CD14-positive monocyte (primary cell): ENCODE measurements around the gene ZNF26. TPM values are rescaled to one million over a fixed set of nuclear protein-coding genes. Genes with fewer than 3 reads are reported as not detected.

Experiments used
- DNase-seq, 3 donors: peaks; one replicate each; pipeline ENCODE4 v3.0.0-alpha.2; 2011 to 2022
- H2AFZ ChIP-seq: 2 replicates; pipeline ENCODE4 v1.6.0; 2012; ENCODE audit warnings: mild to moderate bottlenecking, low read depth, low read length, inconsistent platforms; ENCODE audit not compliant: insufficient read depth, poor library complexity, severe bottlenecking
- H3K27ac ChIP-seq, 2 donors: 1 replicate in 1 of 2; 2 replicates in 1 of 2; pipeline ENCODE4 v1.5.1; 2012 to 2013; ENCODE audit warnings: low read length in 2 of 2, control low read depth in 1 of 2, inconsistent platforms in 1 of 2, low read depth in 1 of 2, mild to moderate bottlenecking in 1 of 2
- H3K27me3 ChIP-seq, 2 donors: one replicate each; pipeline versions ENCODE4 v1.6.0 to v1.6.1; 2011 to 2013; ENCODE audit warnings: low read length in 2 of 2; ENCODE audit not compliant: control insufficient read depth in 2 of 2, insufficient read depth in 2 of 2
- H3K36me3 ChIP-seq, 2 donors: replicated peaks in 1 of 2; 1 replicate in 1 of 2; 2 replicates in 1 of 2; pipeline versions ENCODE4 v1.5.1 to v1.6.1; 2012 to 2013; ENCODE audit warnings: low read length in 2 of 2, control low read depth in 1 of 2, inconsistent platforms in 1 of 2, mild to moderate bottlenecking in 1 of 2; ENCODE audit not compliant: insufficient read depth in 2 of 2, control insufficient read depth in 1 of 2
- H3K4me1 ChIP-seq, 2 donors: 1 replicate in 1 of 2; 2 replicates in 1 of 2; pipeline versions ENCODE4 v1.5.1 to v1.6.1; 2012 to 2013; ENCODE audit warnings: low read length in 2 of 2, control low read depth in 1 of 2, inconsistent platforms in 1 of 2, mild to moderate bottlenecking in 1 of 2, moderate library complexity in 1 of 2; ENCODE audit not compliant: insufficient read depth in 2 of 2, control insufficient read depth in 1 of 2
- H3K4me2 ChIP-seq: replicated peaks from 2 replicates; pipeline ENCODE3; 2012; ENCODE audit warnings: low read length, moderate library complexity, mild to moderate bottlenecking; ENCODE audit not compliant: poor library complexity, severe bottlenecking; ENCODE audit errors: extremely low read depth
- H3K4me3 ChIP-seq, 3 experiments: fragments of 200-600 bp in 1 of 3; sonication (generic) in 1 of 3; replicated peaks in 1 of 3; 1 replicate in 2 of 3; 2 replicates in 1 of 3; pipeline ENCODE4 v1.5.1; 2011 to 2013; ENCODE audit warnings: low read length in 3 of 3, mild to moderate bottlenecking in 3 of 3, control low read depth in 2 of 3, low read depth in 2 of 3, inconsistent platforms in 1 of 3, moderate library complexity in 1 of 3
- H3K79me2 ChIP-seq: 2 replicates; pipeline ENCODE4 v1.6.0; 2012; ENCODE audit warnings: mild to moderate bottlenecking, control low read depth, inconsistent platforms, low read length, moderate library complexity; ENCODE audit not compliant: insufficient read depth
- H3K9ac ChIP-seq: 2 replicates; pipeline ENCODE4 v1.6.0; 2017; ENCODE audit warnings: low read length, mild to moderate bottlenecking; ENCODE audit not compliant: insufficient read depth, poor library complexity, severe bottlenecking
- H3K9me3 ChIP-seq, 2 donors: replicated peaks in 1 of 2; 1 replicate in 1 of 2; 2 replicates in 1 of 2; pipeline versions ENCODE4 v1.5.1 to v1.6.1; 2012 to 2013; ENCODE audit warnings: low read length in 2 of 2, control low read depth in 1 of 2; ENCODE audit not compliant: control insufficient read depth in 1 of 2, insufficient read depth in 1 of 2
- H4K20me1 ChIP-seq: 2 replicates; pipeline ENCODE4 v1.6.0; 2012; ENCODE audit warnings: mild to moderate bottlenecking, low read length, control low read depth, moderate library complexity; ENCODE audit not compliant: insufficient read depth
- H3K27ac Mint-ChIP-seq, 7 donors: one replicate each; pipeline ENCODE4 v1.8.0; 2020; ENCODE audit warnings: mild to moderate bottlenecking in 7 of 7, mixed read lengths in 7 of 7, moderate library complexity in 6 of 7, inconsistent platforms in 2 of 7
- H3K27me3 Mint-ChIP-seq, 3 donors: one replicate each; pipeline ENCODE4 v1.8.0; 2021 to 2022; ENCODE audit warnings: low read depth in 3 of 3, mild to moderate bottlenecking in 3 of 3, mixed read lengths in 3 of 3, moderate library complexity in 3 of 3, inconsistent platforms in 1 of 3
- H3K36me3 Mint-ChIP-seq, 2 donors: one replicate each; pipeline ENCODE4 v1.8.0; 2020; ENCODE audit warnings: mixed read lengths in 2 of 2, inconsistent platforms in 1 of 2, mild to moderate bottlenecking in 1 of 2
- H3K4me1 Mint-ChIP-seq: one replicate; pipeline ENCODE4 v1.8.0; 2020; ENCODE audit warnings: mild to moderate bottlenecking, mixed read lengths
- H3K4me3 Mint-ChIP-seq, 2 donors: one replicate each; pipeline ENCODE4 v1.8.0; 2020; ENCODE audit warnings: mild to moderate bottlenecking in 2 of 2, mixed read lengths in 2 of 2, moderate library complexity in 1 of 2
- H3K9me3 Mint-ChIP-seq, 7 donors: one replicate each; pipeline ENCODE4 v1.8.0; 2020 to 2022; ENCODE audit warnings: mixed read lengths in 7 of 7, mild to moderate bottlenecking in 6 of 7, moderate library complexity in 6 of 7, inconsistent platforms in 2 of 7
- CTCF ChIP-seq: fragments of 200-600 bp; IDR thresholded peaks from one replicate; pipeline ENCODE4 v1.8.0; 2022; ENCODE audit warnings: antibody characterized with exemption, mild to moderate bottlenecking
- WGBS: methylation state at CpG from one replicate; pipeline ENCODE4 v1.1.5; 2013; ENCODE audit warnings: missing lambda C conversion rate; ENCODE audit not compliant: insufficient coverage; 5-methylcytosine and 5-hydroxymethylcytosine counted together
- intact Hi-C, 2 donors: fragments of 100-400 bp; cut with micrococcal nuclease; formaldehyde crosslinking; loops; one replicate each; pipeline versions ENCODE4 v1.15.0 to v1.15.1; 2023
- polyA plus RNA-seq, 3 donors: library from polyadenylated mRNA; depleted of rRNA in 1 of 3; unstranded in 2 of 3; stranded (reverse) in 1 of 3; fragments of 300-500 nt in 2 of 3; fragments of >200 nt in 1 of 3; fragmentation: Illumina TruSeq in 2 of 3; gene quantifications; 1 replicate in 2 of 3; 2 replicates in 1 of 3; pipeline ENCODE4 v1.2.3, GENCODE V29; 2012 to 2021

ZNF26 gene
- polyA plus RNA-seq, 3 donors, result 3.3 to 17.6 (median 3.8) TPM

GRCh38 chr12:133023566-133023965 lies 37.4 kb downstream of the ZNF26 start:
- Histone ChIP-seq H3K27me3 (no peaks in the 10 kb centered on the region), H4K20me1 (no peaks in the 10 kb centered on the region), H3K27ac (no peak overlapping the region), H2AFZ (no peak overlapping the region), H3K9ac (no peak overlapping the region), H3K36me3 (no peaks in the 10 kb centered on the region), H3K4me2 (no peak overlapping the region), H3K79me2 (no peaks in the 10 kb centered on the region), H3K4me1 (no peaks in the 10 kb centered on the region), H3K9me3 (peaks cover 67 to 87% of the 10 kb centered on the region in 2 donors), H3K4me3 (no peak overlapping the region)
- no peaks in the 10 kb centered on the region for H3K4me1 Mint-ChIP-seq
- no peak for DNase-seq
- intact Hi-C loops, result no loop called here
- WGBS, result 70% methylated on average over 2 of the region's 2 CpGs
- peaks cover 0 to 2% of the 10 kb centered on the region in 2 donors for H3K36me3 Mint-ChIP-seq
- TF ChIP-seq CTCF, result no peak
- no peak overlapping the region for H3K27ac Mint-ChIP-seq
- H3K9me3 Mint-ChIP-seq, result peaks cover 47 to 95% (median 79%) of the 10 kb centered on the region in 7 donors
- no peaks in the 10 kb centered on the region for H3K27me3 Mint-ChIP-seq
- H3K4me3 Mint-ChIP-seq, result no peak overlapping the region

- H3K36me3 Mint-ChIP-seq, result no peaks in the 10 kb centered on the region
- H3K4me3 Mint-ChIP-seq, result no peak overlapping the region
- WGBS, result 94% methylated on average over 3 of the region's 7 CpGs
- Histone ChIP-seq H3K79me2 (no peaks in the 10 kb centered on the region), H2AFZ (no peak overlapping the region), H3K36me3 (no peaks in the 10 kb centered on the region), H3K4me3 (no peak overlapping the region), H3K4me2 (no peak overlapping the region), H3K9ac (no peak overlapping the region), H3K4me1 (no peaks in the 10 kb centered on the region), H3K27me3 (no peaks in the 10 kb centered on the region), H3K27ac (no peak overlapping the region), H4K20me1 (no peaks in the 10 kb centered on the region), H3K9me3 (peaks cover 72 to 90% of the 10 kb centered on the region in 2 donors)
- intact Hi-C loops, result no loop called here
- H3K27ac Mint-ChIP-seq, result no peak overlapping the region
- no peak for DNase-seq
- H3K27me3 Mint-ChIP-seq, result no peaks in the 10 kb centered on the region
- H3K4me1 Mint-ChIP-seq, result no peaks in the 10 kb centered on the region
- H3K9me3 Mint-ChIP-seq, result peaks cover 35 to 93% (median 83%) of the 10 kb centered on the region in 7 donors
- no peak for TF ChIP-seq CTCF
These were observed 40.8 kb downstream of the ZNF26 start for GRCh38 chr12:133026996-133027395.
